Vagina (tissue), 2 donors: Measurements from ENCODE around the gene PDE11A. TPM values are rescaled to one million over a fixed set of nuclear protein-coding genes. Genes with fewer than 3 reads are reported as not detected.

Source experiments
- DNase-seq, 2 donors: peaks; one replicate each; pipeline ENCODE4 v3.0.0-alpha.2; 2017; ENCODE audit errors: extremely low spot score in 2 of 2
- H3K27ac ChIP-seq: fragments of 200-600 bp; sonication (generic); one replicate; pipeline ENCODE4 v1.5.1; 2019
- H3K27me3 ChIP-seq: fragments of 200-600 bp; sonication (generic); one replicate; pipeline ENCODE4 v1.5.1; 2019
- H3K36me3 ChIP-seq, 2 donors: fragments of 200-600 bp; sonication (generic); one replicate each; pipeline ENCODE4 v1.5.1; 2017 to 2019
- H3K4me1 ChIP-seq: fragments of 200-600 bp; sonication (generic); one replicate; pipeline ENCODE4 v1.5.1; 2019
- H3K4me3 ChIP-seq, 2 donors: fragments of 200-600 bp; sonication (generic); 1 replicate in 1 of 2; 2 replicates in 1 of 2; pipeline ENCODE4 v1.5.1; 2016 to 2019
- H3K9me3 ChIP-seq: fragments of 200-600 bp; sonication (generic); one replicate; pipeline ENCODE4 v1.5.1; 2019
- CTCF ChIP-seq, 3 experiments: fragments of 450-650 bp in 2 of 3; fragments of 200-600 bp in 1 of 3; sonication (generic) in 1 of 3; IDR thresholded peaks; one replicate each; pipeline ENCODE4 v1.5.1; 2017 to 2019; ENCODE audit warnings: antibody characterized with exemption in 3 of 3, mild to moderate bottlenecking in 2 of 3, moderate library complexity in 2 of 3
- POLR2A ChIP-seq, 2 donors: fragments of 450-650 bp; IDR thresholded peaks; one replicate each; pipeline ENCODE4 v1.6.1; 2017; ENCODE audit warnings: antibody characterized with exemption in 2 of 2, mild to moderate bottlenecking in 2 of 2, moderate library complexity in 2 of 2
- POLR2AphosphoS5 ChIP-seq, 2 donors: sonication (generic); formaldehyde crosslinking; IDR thresholded peaks; one replicate each; pipeline ENCODE4 v1.9.0; 2017; ENCODE audit warnings: antibody characterized with exemption in 2 of 2, mild to moderate bottlenecking in 2 of 2, low read depth in 1 of 2; ENCODE audit not compliant: insufficient read depth in 1 of 2
- intact Hi-C: fragments of 100-400 bp; cut with DNase I; formaldehyde crosslinking; loops from one replicate; pipeline ENCODE4 v1.15.1; 2023
- total RNA-seq: library from RNA; depleted of rRNA; stranded (reverse); fragments of >200 nt; gene quantifications from one replicate; pipeline ENCODE4 v1.2.3, GENCODE V29; 2016

PDE11A gene
- total RNA-seq, 1 donor from 2014 or later, result 0.25 TPM

GRCh38 chr2:177942731-177943130 is 129.8 kb downstream of the PDE11A start:
- no peak for TF ChIP-seq CTCF (IDR thresholded peaks at IDR 0.05)
- no peak for TF ChIP-seq POLR2AphosphoS5 (IDR thresholded peaks at IDR 0.05; ENCODE audit: insufficient read depth in 1 of 2, low read depth in 1 of 2)
- TF ChIP-seq POLR2A (IDR thresholded peaks at IDR 0.05), result no peak
- intact Hi-C loops, result no loop called here
- Histone ChIP-seq H3K27me3 (no peaks in the 10 kb centered on the region), H3K36me3 (no peaks in the 10 kb centered on the region), H3K4me1 (no peaks in the 10 kb centered on the region), H3K27ac (no peak overlapping the region), H3K9me3 (no peaks in the 10 kb centered on the region), H3K4me3 (no peak overlapping the region)
- no peak for DNase-seq

- H3K27me3 ChIP-seq, result no peaks in the 10 kb centered on the region
- no peak overlapping the region for H3K27ac ChIP-seq
- DNase-seq, result no peak
- H3K4me1 ChIP-seq, result no peaks in the 10 kb centered on the region
- no peaks in the 10 kb centered on the region for H3K36me3 ChIP-seq
- no peaks in the 10 kb centered on the region for H3K9me3 ChIP-seq
- no peak overlapping the region for H3K4me3 ChIP-seq
- intact Hi-C loops, result no loop called here
- TF ChIP-seq CTCF (IDR thresholded peaks at IDR 0.05) (no peak), POLR2AphosphoS5 (IDR thresholded peaks at IDR 0.05; ENCODE audit: insufficient read depth in 1 of 2, low read depth in 1 of 2) (no peak), POLR2A (IDR thresholded peaks at IDR 0.05) (no peak)
These were observed 133.4 kb downstream of the PDE11A start for GRCh38 chr2:177939211-177939610.

- H3K27me3 ChIP-seq, result no peaks in the 10 kb centered on the region
- H3K36me3 ChIP-seq, result no peaks in the 10 kb centered on the region
- H3K9me3 ChIP-seq, result no peaks in the 10 kb centered on the region
- no peak overlapping the region for H3K4me3 ChIP-seq
- TF ChIP-seq CTCF (IDR thresholded peaks at IDR 0.05) (no peak), POLR2A (IDR thresholded peaks at IDR 0.05) (no peak), POLR2AphosphoS5 (IDR thresholded peaks at IDR 0.05; ENCODE audit: insufficient read depth in 1 of 2, low read depth in 1 of 2) (no peak)
- intact Hi-C loops, result no loop called here
- H3K4me1 ChIP-seq, result no peaks in the 10 kb centered on the region
- DNase-seq, result no peak
- no peak overlapping the region for H3K27ac ChIP-seq
These were observed 141.7 kb downstream of the PDE11A start for GRCh38 chr2:177930916-177931315.

GRCh38 chr2:177929662-177930522 is 142.7 kb downstream of the PDE11A start:
- DNase-seq, result no peak
- H3K27ac ChIP-seq, result no peak overlapping the region
- no peaks in the 10 kb centered on the region for H3K27me3 ChIP-seq
- H3K4me3 ChIP-seq, result no peak overlapping the region
- intact Hi-C loops, result no loop called here
- H3K9me3 ChIP-seq, result no peaks in the 10 kb centered on the region
- no peaks in the 10 kb centered on the region for H3K4me1 ChIP-seq
- H3K36me3 ChIP-seq, result no peaks in the 10 kb centered on the region
- no peak for TF ChIP-seq POLR2AphosphoS5 (IDR thresholded peaks at IDR 0.05; ENCODE audit: insufficient read depth in 1 of 2, low read depth in 1 of 2)
- TF ChIP-seq POLR2A (IDR thresholded peaks at IDR 0.05), result no peak
- no peak for TF ChIP-seq CTCF (IDR thresholded peaks at IDR 0.05)

GRCh38 chr2:177923323-177923722 is 149.3 kb downstream of the PDE11A start:
- Histone ChIP-seq H3K27me3 (no peaks in the 10 kb centered on the region), H3K4me3 (no peak overlapping the region), H3K4me1 (no peaks in the 10 kb centered on the region), H3K9me3 (no peaks in the 10 kb centered on the region), H3K27ac (no peak overlapping the region), H3K36me3 (no peaks in the 10 kb centered on the region)
- intact Hi-C loops, result no loop called here
- DNase-seq, result no peak
- no peak for TF ChIP-seq POLR2A (IDR thresholded peaks at IDR 0.05)
- TF ChIP-seq POLR2AphosphoS5 (IDR thresholded peaks at IDR 0.05; ENCODE audit: insufficient read depth in 1 of 2, low read depth in 1 of 2), result no peak
- no peak for TF ChIP-seq CTCF (IDR thresholded peaks at IDR 0.05)
